Hepatocyte (in vitro differentiated cells): Measurements from ENCODE around the gene TAF4. TPM values are rescaled to one million over a fixed set of nuclear protein-coding genes. Genes with fewer than 3 reads are reported as not detected.

ENCODE experiments used
- DNase-seq: peaks from one replicate; pipeline ENCODE4 v3.0.0-alpha.2; 2016; ENCODE audit warnings: low spot score
- H2AFZ ChIP-seq: fragments of 200-600 bp; sonication (generic); 2 replicates; pipeline ENCODE4 v1.6.0; 2016; ENCODE audit warnings: antibody characterized with exemption, mild to moderate bottlenecking
- H3K27ac ChIP-seq: fragments of 200-600 bp; sonication (generic); 2 replicates; pipeline ENCODE4 v1.5.1; 2016; ENCODE audit warnings: mild to moderate bottlenecking
- H3K27me3 ChIP-seq: fragments of 200-600 bp; sonication (generic); 2 replicates; pipeline ENCODE4 v1.6.1; 2016
- H3K36me3 ChIP-seq: fragments of 200-600 bp; sonication (generic); replicated peaks from 2 replicates; pipeline ENCODE4 v1.5.1; 2016; ENCODE audit warnings: low read depth; ENCODE audit not compliant: insufficient read depth
- H3K4me1 ChIP-seq: fragments of 200-600 bp; sonication (generic); 2 replicates; pipeline ENCODE4 v1.5.1; 2016; ENCODE audit warnings: mild to moderate bottlenecking, moderate library complexity; ENCODE audit not compliant: insufficient read depth
- H3K4me2 ChIP-seq: fragments of 200-600 bp; sonication (generic); 2 replicates; pipeline ENCODE4 v1.6.0; 2016
- H3K4me3 ChIP-seq: fragments of 200-600 bp; sonication (generic); 2 replicates; pipeline ENCODE4 v1.5.1; 2016; ENCODE audit warnings: mild to moderate bottlenecking
- H3K79me2 ChIP-seq: fragments of 200-600 bp; sonication (generic); 2 replicates; pipeline ENCODE4 v1.6.0; 2017; ENCODE audit warnings: mild to moderate bottlenecking
- H3K9me2 ChIP-seq: fragments of 200-600 bp; sonication (generic); replicated peaks from 2 replicates; pipeline ENCODE4 v1.6.0; 2017; ENCODE audit warnings: mild to moderate bottlenecking; ENCODE audit not compliant: insufficient read depth
- H3K9me3 ChIP-seq: fragments of 200-600 bp; sonication (generic); 2 replicates; pipeline ENCODE4 v1.5.1; 2016; ENCODE audit warnings: low read depth, mild to moderate bottlenecking
- H4K20me1 ChIP-seq: fragments of 200-600 bp; sonication (generic); 2 replicates; pipeline ENCODE4 v1.6.0; 2016; ENCODE audit warnings: mild to moderate bottlenecking; ENCODE audit not compliant: insufficient read depth, poor library complexity, severe bottlenecking
- EZH2 ChIP-seq: fragments of 200-600 bp; sonication (generic); IDR thresholded peaks from 2 replicates; pipeline ENCODE4 v1.6.1; 2016; ENCODE audit warnings: antibody characterized with exemption, mild to moderate bottlenecking, borderline replicate concordance
- EZH2phosphoT487 ChIP-seq: fragments of 200-600 bp; sonication (generic); IDR thresholded peaks from one replicate; pipeline ENCODE4 v1.6.1; 2018; ENCODE audit warnings: antibody characterized with exemption, mild to moderate bottlenecking, low read depth, moderate library complexity; ENCODE audit not compliant: unreplicated experiment, severe bottlenecking
- WGBS: methylation state at CpG from one replicate; pipeline ENCODE4 v1.1.6; 2016; ENCODE audit warnings: low lambda C conversion rate; ENCODE audit errors: missing lambda C conversion rate; 5-methylcytosine and 5-hydroxymethylcytosine counted together
- microRNA counts: library from miRNA; unstranded; fragments of <30 nt; microRNA quantifications from one replicate; lab custom pipeline; 2017
- microRNA-seq: library from miRNA; unstranded; fragments of <30 nt; microRNA quantifications from one replicate; pipeline ENCODE4, GENCODE V29; 2017
- polyA plus RNA-seq: library from polyadenylated mRNA; unstranded; fragments of >200 nt; fragmentation: Nextera tagmentation; extraction: Ambion mirVana; gene quantifications from 2 replicates; pipeline ENCODE4 v1.2.1, GENCODE V29; 2016
- small RNA-seq: library from RNA; depleted of rRNA; stranded (forward); fragments of <200 nt; gene quantifications from one replicate; pipeline ENCODE3, GENCODE V24; 2014
- total RNA-seq: library from RNA; depleted of rRNA; stranded (reverse); fragments of >200 nt; gene quantifications from 2 replicates; pipeline ENCODE4 v1.2.3, GENCODE V29; 2014
- TF ChIP-seq, protein P1 (sequence below): fragments of 200-600 bp; sonication (generic); IDR thresholded peaks from 2 replicates; pipeline ENCODE4 v1.5.1; 2016; ENCODE audit warnings: antibody characterized with exemption, mild to moderate bottlenecking; ENCODE audit not compliant: poor library complexity

TAF4 gene
- total and polyA plus RNA-seq, 2 experiments from 2014 or later = 2.9 to 6.6 TPM

DNA sequence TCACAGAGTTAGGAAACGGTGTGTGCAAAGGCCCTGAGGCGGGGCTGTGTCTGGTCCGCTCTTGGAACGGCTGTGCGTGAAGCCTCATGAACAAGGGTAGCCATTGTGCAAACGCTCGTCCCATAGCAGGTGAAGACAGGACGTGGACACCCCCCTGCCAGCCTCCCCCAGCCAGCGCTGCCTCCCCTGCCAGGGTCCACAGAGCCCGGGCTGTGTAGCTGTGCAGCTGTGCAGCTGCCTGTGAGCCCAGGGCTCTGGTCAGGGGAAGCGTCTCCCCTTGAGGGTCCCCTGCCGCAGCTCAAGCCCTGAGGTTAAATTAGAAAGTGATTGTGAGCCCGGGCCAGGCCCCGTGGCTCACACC, 139.4 kb downstream of the TAF4 start:
- DNase-seq = no peak
- TF ChIP-seq EZH2 (no peak), EZH2phosphoT487 (no peak)
- TF ChIP-seq, protein P1, sequence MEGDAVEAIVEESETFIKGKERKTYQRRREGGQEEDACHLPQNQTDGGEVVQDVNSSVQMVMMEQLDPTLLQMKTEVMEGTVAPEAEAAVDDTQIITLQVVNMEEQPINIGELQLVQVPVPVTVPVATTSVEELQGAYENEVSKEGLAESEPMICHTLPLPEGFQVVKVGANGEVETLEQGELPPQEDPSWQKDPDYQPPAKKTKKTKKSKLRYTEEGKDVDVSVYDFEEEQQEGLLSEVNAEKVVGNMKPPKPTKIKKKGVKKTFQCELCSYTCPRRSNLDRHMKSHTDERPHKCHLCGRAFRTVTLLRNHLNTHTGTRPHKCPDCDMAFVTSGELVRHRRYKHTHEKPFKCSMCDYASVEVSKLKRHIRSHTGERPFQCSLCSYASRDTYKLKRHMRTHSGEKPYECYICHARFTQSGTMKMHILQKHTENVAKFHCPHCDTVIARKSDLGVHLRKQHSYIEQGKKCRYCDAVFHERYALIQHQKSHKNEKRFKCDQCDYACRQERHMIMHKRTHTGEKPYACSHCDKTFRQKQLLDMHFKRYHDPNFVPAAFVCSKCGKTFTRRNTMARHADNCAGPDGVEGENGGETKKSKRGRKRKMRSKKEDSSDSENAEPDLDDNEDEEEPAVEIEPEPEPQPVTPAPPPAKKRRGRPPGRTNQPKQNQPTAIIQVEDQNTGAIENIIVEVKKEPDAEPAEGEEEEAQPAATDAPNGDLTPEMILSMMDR = no peak
- Histone ChIP-seq H3K36me3 (no peaks in the 10 kb centered on the region), H2AFZ (no peak overlapping the region), H3K9me2 (no peaks in the 10 kb centered on the region), H3K4me1 (no peaks in the 10 kb centered on the region), H3K9me3 (no peaks in the 10 kb centered on the region), H3K27ac (no peak overlapping the region), H3K79me2 (no peaks in the 10 kb centered on the region), H4K20me1 (no peaks in the 10 kb centered on the region), H3K4me3 (no peak overlapping the region), H3K27me3 (no peaks in the 10 kb centered on the region), H3K4me2 (no peak overlapping the region)
- WGBS = 87% methylated on average over 13 of the region's 14 CpGs

DNA sequence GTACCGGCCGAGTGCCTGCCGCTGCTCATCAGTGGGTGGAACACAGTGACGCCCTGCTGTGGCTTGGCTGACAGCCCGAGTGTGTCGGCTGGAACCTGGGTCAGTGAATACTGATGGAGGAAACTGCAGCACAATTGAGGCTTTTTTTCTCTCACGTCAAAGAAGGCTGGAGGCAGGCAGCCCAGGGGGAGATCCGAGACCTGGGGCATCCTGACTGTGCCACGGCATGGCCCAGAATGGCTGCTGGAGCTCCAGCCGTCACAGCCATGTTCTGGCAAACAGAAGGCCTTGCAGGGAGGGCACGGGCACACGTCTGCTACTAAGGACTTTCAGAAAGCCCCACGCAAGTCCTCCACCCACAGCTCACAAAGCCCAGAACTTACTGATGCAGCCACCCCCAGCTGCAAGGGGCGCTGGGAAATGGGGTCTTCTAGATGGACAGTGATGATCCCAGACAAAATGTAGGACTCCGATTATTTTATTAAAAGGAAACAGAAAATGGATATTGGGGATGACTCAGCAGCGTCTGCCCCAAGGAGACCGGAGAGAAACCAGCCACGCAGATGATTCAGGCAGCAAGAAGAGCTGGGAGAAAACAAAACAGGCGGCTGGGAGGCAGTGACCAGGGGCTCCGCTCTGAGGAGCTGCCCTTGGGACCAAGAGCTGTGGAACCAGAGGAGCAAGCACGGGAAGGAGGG, 140.0 kb downstream of the TAF4 start:
- no peak for TF ChIP-seq EZH2phosphoT487
- H3K4me2 ChIP-seq = no peak overlapping the region

DNA sequence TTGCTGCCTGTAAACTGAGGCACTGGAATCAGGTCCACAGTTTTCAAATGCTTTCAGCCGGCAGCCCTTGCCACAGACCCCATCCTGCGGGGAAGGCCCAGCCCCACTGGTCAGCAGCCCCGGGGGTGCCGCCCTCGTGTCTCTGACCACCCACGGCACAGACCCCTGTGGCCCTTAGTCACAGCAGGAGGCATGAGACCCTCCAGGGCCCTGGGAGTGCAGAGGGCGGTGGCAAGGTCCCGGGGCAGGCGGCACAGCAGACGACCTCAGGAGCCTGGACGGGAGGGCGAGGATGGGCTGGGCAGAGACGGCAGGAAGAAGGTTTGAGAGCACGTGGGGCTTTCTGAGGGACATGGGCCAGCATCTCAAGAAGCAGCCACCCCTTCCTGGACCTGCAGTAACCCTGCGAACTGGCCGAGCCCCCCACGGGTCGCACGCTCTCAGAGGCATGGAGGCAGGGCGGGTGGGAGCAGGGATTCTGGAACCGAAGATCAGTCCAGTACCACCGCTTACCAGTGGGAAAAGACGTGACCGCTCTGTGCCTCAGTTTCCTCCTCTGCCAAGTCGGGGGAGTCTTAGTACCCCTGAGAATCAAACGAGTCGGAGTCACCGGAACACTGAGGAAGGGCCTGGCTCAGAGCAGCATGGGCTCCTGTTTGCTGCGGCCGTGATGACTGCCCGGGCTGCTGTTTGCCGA, 140.7 kb downstream of the TAF4 start:
- no peak overlapping the region for H3K4me3 ChIP-seq
- H3K27me3 ChIP-seq = no peaks in the 10 kb centered on the region
- no peaks in the 10 kb centered on the region for H3K4me1 ChIP-seq
- H3K4me2 ChIP-seq = no peak overlapping the region
- TF ChIP-seq, protein P1 = no peak
- TF ChIP-seq EZH2phosphoT487 (no peak), EZH2 (no peak)
- H4K20me1 ChIP-seq = no peaks in the 10 kb centered on the region
- no peaks in the 10 kb centered on the region for H3K79me2 ChIP-seq
- no peak overlapping the region for H3K27ac ChIP-seq
- WGBS = 93% methylated on average over 32 of the region's 32 CpGs
- DNase-seq = no peak
- no peak overlapping the region for H2AFZ ChIP-seq
- H3K9me3 ChIP-seq = no peaks in the 10 kb centered on the region
- no peaks in the 10 kb centered on the region for H3K36me3 ChIP-seq
- no peaks in the 10 kb centered on the region for H3K9me2 ChIP-seq

More for the DNA sequence above, 140.0 kb downstream of the TAF4 start:
- WGBS = 90% methylated on average over 21 of the region's 21 CpGs
- no peaks in the 10 kb centered on the region for H4K20me1 ChIP-seq
- DNase-seq = no peak
- H2AFZ ChIP-seq = no peak overlapping the region
- H3K9me2 ChIP-seq = no peaks in the 10 kb centered on the region
- no peak overlapping the region for H3K4me3 ChIP-seq
- H3K36me3 ChIP-seq = no peaks in the 10 kb centered on the region
- no peaks in the 10 kb centered on the region for H3K79me2 ChIP-seq
- no peaks in the 10 kb centered on the region for H3K9me3 ChIP-seq
- H3K4me1 ChIP-seq = no peaks in the 10 kb centered on the region
- H3K27me3 ChIP-seq = no peaks in the 10 kb centered on the region
- H3K27ac ChIP-seq = no peak overlapping the region

MicroRNAs encoded within 50 kb of the gene (microRNA counts, 767-probe panel; counts per million panel counts)
- microRNA hsa-miR-1257 (lab: Ali Mortazavi, UCI) = not detected
- microRNA hsa-miR-3195 (lab: Ali Mortazavi, UCI) = 6,968 counts per million, percentile 36 among the panel's probes with 10 or more counts

Small RNAs within 50 kb of the gene (microRNA-seq; reads per million reads assigned to microRNA genes)
- gene MIR1257 (not detected), gene MIR3195 (not detected)

Small RNAs within 50 kb of the gene (small RNA-seq; reads per million reads assigned to genes)
- gene MIR3195 = not detected

Other genes starting within 250 kb of the TAF4 start
- 32.5 and 43.1 TPM in 2 replicates for gene LSM14B, start 56.6 kb upstream of the TAF4 start, total RNA-seq
- gene LSM14B, start 56.6 kb upstream of the TAF4 start, polyA plus RNA-seq = 4.8 and 7.1 TPM in 2 replicates
- gene PSMA7, start 77.5 kb upstream of the TAF4 start, total RNA-seq = 270 and 277 TPM in 2 replicates
- gene PSMA7, start 77.5 kb upstream of the TAF4 start, polyA plus RNA-seq = 408 and 450 TPM in 2 replicates
- 13.0 and 14.4 TPM in 2 replicates for gene SS18L1, start 77.9 kb upstream of the TAF4 start, total RNA-seq
- gene SS18L1, start 77.9 kb upstream of the TAF4 start, polyA plus RNA-seq = 1.8 and 2.1 TPM in 2 replicates
- gene MTG2, start 117.1 kb upstream of the TAF4 start, total RNA-seq = 16.7 and 18.4 TPM in 2 replicates
- gene MTG2, start 117.1 kb upstream of the TAF4 start, polyA plus RNA-seq = 21.8 and 26.7 TPM in 2 replicates
- not detected in 2 replicates for gene HRH3, start 154.4 kb upstream of the TAF4 start, total RNA-seq
- gene HRH3, start 154.4 kb upstream of the TAF4 start, polyA plus RNA-seq = not detected in 2 replicates
- gene OSBPL2, start 172.6 kb upstream of the TAF4 start, total RNA-seq = 37.0 and 40.5 TPM in 2 replicates
- gene OSBPL2, start 172.6 kb upstream of the TAF4 start, polyA plus RNA-seq = 39.6 and 45.9 TPM in 2 replicates
- gene ADRM1, start 237.1 kb upstream of the TAF4 start, total RNA-seq = 103 and 116 TPM in 2 replicates
- 143 and 144 TPM in 2 replicates for gene ADRM1, start 237.1 kb upstream of the TAF4 start, polyA plus RNA-seq